Transverse colon (tissue), 4 donors: Measurements from ENCODE around the gene DYNC1H1. TPM values are rescaled to one million over a fixed set of nuclear protein-coding genes. Genes with fewer than 3 reads are reported as not detected.
A peak's percentile ranks its signal among the peaks of the same experiment; 100 is the strongest.

Source experiments
- DNase-seq: peaks from one replicate; pipeline ENCODE4 v3.0.0-alpha.2; 2019
- H3K27ac ChIP-seq, 4 donors: fragments of 200-600 bp; sonication (generic); 2 replicates each; pipeline ENCODE4 v1.5.1; 2016 to 2018; ENCODE audit warnings: inconsistent platforms in 4 of 4
- H3K27me3 ChIP-seq: fragments of 200-600 bp; sonication (generic); 2 replicates; pipeline ENCODE4 v1.5.1; 2017; ENCODE audit warnings: inconsistent platforms
- H3K36me3 ChIP-seq, 4 donors: fragments of 200-600 bp; sonication (generic); 2 replicates each; pipeline ENCODE4 v1.5.1; 2017 to 2019; ENCODE audit warnings: inconsistent platforms in 4 of 4
- H3K4me1 ChIP-seq, 4 donors: fragments of 200-600 bp; sonication (generic); 2 replicates each; pipeline ENCODE4 v1.5.1; 2017 to 2020; ENCODE audit warnings: inconsistent platforms in 4 of 4
- H3K4me3 ChIP-seq, 4 donors: fragments of 200-600 bp; sonication (generic); 1 replicate in 1 of 4; 2 replicates in 3 of 4; pipeline versions ENCODE4 v1.5.1 to v1.6.1; 2017 to 2019; ENCODE audit warnings: inconsistent platforms in 4 of 4
- H3K9me3 ChIP-seq, 2 donors: fragments of 200-600 bp; sonication (generic); 2 replicates each; pipeline ENCODE4 v1.5.1; 2017 to 2019; ENCODE audit warnings: inconsistent platforms in 2 of 2
- CTCF ChIP-seq, 5 experiments: fragments of 200-600 bp in 3 of 5; fragments of 450-650 bp in 2 of 5; sonication (generic) in 3 of 5; IDR thresholded peaks; 1 replicate in 2 of 5; 2 replicates in 3 of 5; pipeline ENCODE4 v1.5.1; 2016 to 2017; ENCODE audit warnings: antibody characterized with exemption in 5 of 5, inconsistent platforms in 3 of 5, mild to moderate bottlenecking in 2 of 5, moderate library complexity in 1 of 5
- EP300 ChIP-seq: sonication (generic); formaldehyde crosslinking; IDR thresholded peaks from one replicate; pipeline ENCODE4 v1.6.1; 2017; ENCODE audit warnings: antibody characterized with exemption, low read depth
- POLR2A ChIP-seq: fragments of 450-650 bp; IDR thresholded peaks from one replicate; pipeline ENCODE4 v1.6.1; 2016; ENCODE audit warnings: antibody characterized with exemption, mild to moderate bottlenecking, moderate library complexity
- POLR2AphosphoS5 ChIP-seq, 3 donors: sonication (generic); formaldehyde crosslinking; IDR thresholded peaks; one replicate each; pipeline ENCODE4 v1.6.1; 2016; ENCODE audit warnings: antibody characterized with exemption in 3 of 3
- WGBS, 2 donors: methylation state at CpG; one replicate each; pipeline ENCODE4 v1.1.5; 2018; ENCODE audit warnings: low coverage in 1 of 2; 5-methylcytosine and 5-hydroxymethylcytosine counted together
- in situ Hi-C, 4 donors: fragments of 200-750 bp; cut with MboI; loops; one replicate each; pipeline versions ENCODE4 v1.15.0 to v1.15.1; 2017; ENCODE audit warnings: low sequenced_read_pairs in 3 of 4, low pct_ligation_motif_present in 1 of 4, low pct_unique_long_range_greater_than_20kb in 1 of 4
- intact Hi-C: fragments of 100-400 bp; cut with DNase I; formaldehyde crosslinking; loops from one replicate; pipeline ENCODE4 v1.15.1; 2023; ENCODE audit warnings: low total_unique reads
- total RNA-seq, 4 donors: library from RNA; depleted of rRNA; stranded (reverse); fragments of >200 nt; gene quantifications; one replicate each; pipeline ENCODE4 v1.1.0, GENCODE V29; 2016

Gene DYNC1H1
- total RNA-seq, 4 donors from 2014 or later, result 471 to 647 (median 482) TPM

DNA sequence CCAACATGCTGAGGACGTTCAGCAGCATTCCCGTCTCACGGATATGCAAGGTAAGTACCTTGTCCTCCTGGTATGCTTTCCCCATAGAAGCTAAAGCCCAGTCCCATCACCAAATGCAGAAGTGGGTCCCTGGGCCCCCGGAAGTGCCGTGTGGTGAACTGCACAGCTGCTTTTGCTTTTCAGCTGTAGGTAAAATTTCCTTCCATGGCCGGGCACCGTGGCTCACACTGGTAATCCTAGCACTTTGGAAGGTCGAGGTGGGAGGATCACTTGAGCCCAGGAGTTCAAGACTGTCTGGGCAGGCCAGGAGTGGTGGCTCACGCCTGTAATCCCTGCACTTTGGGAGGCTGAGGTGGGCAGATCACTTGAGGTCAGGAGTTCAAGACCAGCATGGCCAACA lies 78.3 kb downstream of the DYNC1H1 start:
- H3K36me3 ChIP-seq, result peaks cover 0 to 74% (median 42%) of the 10 kb centered on the region in 4 donors
- no peaks in the 10 kb centered on the region for H3K9me3 ChIP-seq
- no peak overlapping the region for H3K4me3 ChIP-seq
- in situ Hi-C loops, result no loop called here
- H3K27ac ChIP-seq, result no peak overlapping the region
- peaks cover 0 to 14% (median 3%) of the 10 kb centered on the region in 4 donors for H3K4me1 ChIP-seq
- WGBS, 2 donors, result 89% methylated on average over 9 of the region's 9 CpGs; no CpG with 5 or more reads in 1 of the 2 donors
- TF ChIP-seq CTCF (IDR thresholded peaks at IDR 0.05) (no peak), POLR2A (no peak), POLR2AphosphoS5 (IDR thresholded peaks at IDR 0.05) (no peak), EP300 (no peak)
- no peak for DNase-seq
- no peaks in the 10 kb centered on the region for H3K27me3 ChIP-seq
- intact Hi-C loops, result no loop called here

DNA sequence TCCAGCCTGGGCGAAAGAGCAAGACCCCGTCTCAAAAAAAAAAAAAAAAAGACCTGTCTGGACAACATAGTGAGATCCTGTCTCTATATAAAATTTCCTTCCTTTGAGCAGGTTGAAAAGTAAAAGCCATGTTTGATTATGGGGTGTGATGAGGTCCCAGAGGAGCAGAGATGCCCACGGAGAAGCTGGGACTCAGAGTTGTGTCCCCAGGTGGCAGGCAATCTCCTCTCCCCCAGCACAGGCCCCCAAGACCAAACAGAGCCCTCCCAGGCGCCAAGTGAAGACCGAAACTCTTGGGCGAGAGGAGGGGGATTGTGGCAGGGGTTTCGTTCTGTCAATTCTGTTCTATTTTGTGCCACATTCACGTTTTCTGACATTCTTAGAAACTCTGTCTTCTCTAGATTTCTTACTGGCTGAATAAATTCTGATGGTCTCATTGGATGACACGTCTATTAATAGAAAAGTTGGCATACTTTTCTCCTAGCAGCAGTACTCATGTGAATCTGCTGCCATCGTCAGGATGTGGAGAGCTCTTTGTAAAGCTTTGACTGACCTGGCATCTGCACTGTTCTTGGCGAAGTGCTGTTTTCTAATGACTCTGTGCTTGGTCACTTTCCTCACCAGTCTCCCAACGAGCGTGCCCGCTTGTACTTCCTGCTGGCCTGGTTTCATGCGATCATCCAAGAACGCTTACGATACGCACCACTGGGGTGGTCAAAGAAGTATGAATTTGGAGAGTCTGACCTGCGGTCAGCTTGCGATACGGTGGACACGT lies 79.1 kb downstream of the DYNC1H1 start:
- in situ Hi-C loops, result no loop called here
- intact Hi-C loops, result no loop called here

GRCh38 chr14:102044566-102044965 lies 80.2 kb downstream of the DYNC1H1 start:
- H3K4me3 ChIP-seq, result no peak overlapping the region
- peaks cover 0 to 74% (median 38%) of the 10 kb centered on the region in 4 donors for H3K36me3 ChIP-seq
- TF ChIP-seq POLR2A, result no peak
- TF ChIP-seq POLR2AphosphoS5 (IDR thresholded peaks at IDR 0.05), result no peak
- no peak for TF ChIP-seq EP300
- TF ChIP-seq CTCF (IDR thresholded peaks at IDR 0.05), result no peak
- intact Hi-C loops, result no loop called here
- H3K4me1 ChIP-seq, result peaks cover 0 to 14% (median 3%) of the 10 kb centered on the region in 4 donors
- 83% methylated on average over 7 of the region's 13 CpGs; no CpG with 5 or more reads in 1 of the 2 donors for WGBS, 2 donors
- H3K27ac ChIP-seq, result no peak overlapping the region
- no peak for DNase-seq
- H3K27me3 ChIP-seq, result no peaks in the 10 kb centered on the region
- in situ Hi-C loops, result no loop called here
- H3K9me3 ChIP-seq, result no peaks in the 10 kb centered on the region

More for the DNA sequence above, 79.1 kb downstream of the DYNC1H1 start:
- H3K27ac ChIP-seq, result no peak overlapping the region
- H3K4me3 ChIP-seq, result no peak overlapping the region
- no peak for DNase-seq
- TF ChIP-seq POLR2AphosphoS5 (IDR thresholded peaks at IDR 0.05) (no peak), EP300 (no peak), CTCF (IDR thresholded peaks at IDR 0.05) (no peak), POLR2A (no peak)
- peaks cover 0 to 14% (median 3%) of the 10 kb centered on the region in 4 donors for H3K4me1 ChIP-seq
- WGBS, 2 donors, result 89 to 95% methylated on average over 14 to 22 of the region's 22 CpGs
- no peaks in the 10 kb centered on the region for H3K9me3 ChIP-seq
- H3K27me3 ChIP-seq, result no peaks in the 10 kb centered on the region
- H3K36me3 ChIP-seq, result peaks cover 0 to 74% (median 42%) of the 10 kb centered on the region in 4 donors

DNA sequence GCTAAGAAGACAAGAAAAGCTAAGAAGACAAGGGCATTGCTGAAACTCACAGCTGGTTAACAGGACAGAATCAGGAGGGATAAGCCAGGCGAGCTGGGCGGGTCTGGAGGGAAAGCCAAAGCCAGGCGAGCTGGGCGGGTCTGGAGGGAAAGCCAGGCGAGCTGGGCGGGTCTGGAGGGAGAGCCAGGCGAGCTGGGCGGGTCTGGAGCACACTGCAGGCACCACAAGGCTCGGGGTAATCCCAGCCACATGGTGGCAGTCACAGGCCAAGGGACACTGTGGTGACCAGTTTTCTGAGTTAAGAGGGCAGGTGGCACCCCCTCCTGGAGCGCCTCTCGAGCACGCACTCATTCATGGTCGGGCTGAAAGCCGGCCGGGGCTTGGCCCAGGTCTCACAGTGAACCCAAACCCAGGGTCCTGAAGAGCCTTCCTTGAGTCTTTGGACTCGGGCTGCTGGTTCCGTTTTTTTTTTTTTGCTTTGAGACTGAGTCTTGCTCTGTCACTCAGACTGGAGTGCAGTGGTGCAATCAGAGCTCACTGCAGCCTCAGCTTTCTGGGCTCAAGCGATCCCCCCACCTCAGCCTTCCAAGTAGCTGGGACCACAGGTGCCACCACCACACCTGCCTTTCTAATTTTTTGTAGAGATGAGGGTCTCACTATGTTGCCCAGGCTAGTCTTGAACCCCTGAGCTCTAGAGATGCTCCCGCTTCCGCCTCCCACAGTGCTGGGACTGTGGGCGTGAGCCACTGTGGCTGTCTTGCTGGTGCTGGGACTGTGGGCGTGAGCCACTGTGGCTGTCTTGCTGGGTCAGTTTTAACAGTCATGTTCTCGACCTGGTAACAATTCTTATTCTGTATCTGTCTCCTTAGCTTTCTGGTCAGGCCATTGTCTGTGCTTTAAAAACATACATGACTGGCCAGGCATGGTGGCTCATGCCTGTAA lies 82.2 kb downstream of the DYNC1H1 start:
- Histone ChIP-seq H3K36me3 (peaks cover 0 to 69% (median 36%) of the 10 kb centered on the region in 4 donors), H3K4me1 (peaks cover 0 to 14% (median 3%) of the 10 kb centered on the region in 4 donors), H3K27ac (peak overlapping the region; percentile 24 to 66 (median 54)), H3K9me3 (no peaks in the 10 kb centered on the region), H3K4me3 (no peak overlapping the region), H3K27me3 (no peaks in the 10 kb centered on the region)
- in situ Hi-C loops (no loop called here), intact Hi-C loops (loop anchor here (5.0 kb wide), 1 partner anchor 271 kb away; the partner anchor contains the start of gene ZNF839)
- DNase-seq, result peak; percentile 90
- 41 to 50% methylated on average over 4 to 23 of the region's 23 CpGs for WGBS, 2 donors
- TF ChIP-seq CTCF (IDR thresholded peaks at IDR 0.05) (peak; percentile 38 to 77 (median 59)), POLR2A (no peak), EP300 (no peak), POLR2AphosphoS5 (IDR thresholded peaks at IDR 0.05) (peak in 2 of 3 donors; percentile 33 to 34)
